PFSK-1 (cell line): ENCODE measurements around the gene CTDNEP1.

Source experiments
- FOXP2 ChIP-seq: optimal IDR thresholded peaks from 2 replicates; pipeline ENCODE3; 2011; ENCODE audit warnings: borderline replicate concordance, control low read depth, inconsistent platforms; ENCODE audit not compliant: insufficient read depth; ENCODE audit errors: extremely low read length, extremely low read depth
- POLR2AphosphoS5 ChIP-seq: IDR thresholded peaks from 2 replicates; pipeline ENCODE4 v1.6.1; 2012; ENCODE audit warnings: low read depth, mild to moderate bottlenecking, control low read depth, low read length, moderate library complexity
- SIN3A ChIP-seq: IDR thresholded peaks from 2 replicates; pipeline ENCODE4 v1.6.1; 2012; ENCODE audit warnings: mild to moderate bottlenecking, low read length, moderate library complexity, borderline replicate concordance; ENCODE audit not compliant: insufficient read depth
- TAF1 ChIP-seq: IDR thresholded peaks from 2 replicates; pipeline ENCODE4 v1.6.1; 2012; ENCODE audit warnings: low read length, control low read depth, borderline replicate concordance; ENCODE audit not compliant: insufficient read depth
- TF ChIP-seq, protein P1 (sequence below), 2 experiments: IDR thresholded peaks; 2 replicates each; pipeline versions ENCODE4 v1.6.1 to v1.8.0; 2011 to 2012; ENCODE audit warnings: low read depth in 2 of 2, low read length in 2 of 2, control low read depth in 1 of 2, inconsistent platforms in 1 of 2, mild to moderate bottlenecking in 1 of 2, moderate library complexity in 1 of 2; ENCODE audit not compliant: insufficient read depth in 1 of 2

Gene CTDNEP1

DNA sequence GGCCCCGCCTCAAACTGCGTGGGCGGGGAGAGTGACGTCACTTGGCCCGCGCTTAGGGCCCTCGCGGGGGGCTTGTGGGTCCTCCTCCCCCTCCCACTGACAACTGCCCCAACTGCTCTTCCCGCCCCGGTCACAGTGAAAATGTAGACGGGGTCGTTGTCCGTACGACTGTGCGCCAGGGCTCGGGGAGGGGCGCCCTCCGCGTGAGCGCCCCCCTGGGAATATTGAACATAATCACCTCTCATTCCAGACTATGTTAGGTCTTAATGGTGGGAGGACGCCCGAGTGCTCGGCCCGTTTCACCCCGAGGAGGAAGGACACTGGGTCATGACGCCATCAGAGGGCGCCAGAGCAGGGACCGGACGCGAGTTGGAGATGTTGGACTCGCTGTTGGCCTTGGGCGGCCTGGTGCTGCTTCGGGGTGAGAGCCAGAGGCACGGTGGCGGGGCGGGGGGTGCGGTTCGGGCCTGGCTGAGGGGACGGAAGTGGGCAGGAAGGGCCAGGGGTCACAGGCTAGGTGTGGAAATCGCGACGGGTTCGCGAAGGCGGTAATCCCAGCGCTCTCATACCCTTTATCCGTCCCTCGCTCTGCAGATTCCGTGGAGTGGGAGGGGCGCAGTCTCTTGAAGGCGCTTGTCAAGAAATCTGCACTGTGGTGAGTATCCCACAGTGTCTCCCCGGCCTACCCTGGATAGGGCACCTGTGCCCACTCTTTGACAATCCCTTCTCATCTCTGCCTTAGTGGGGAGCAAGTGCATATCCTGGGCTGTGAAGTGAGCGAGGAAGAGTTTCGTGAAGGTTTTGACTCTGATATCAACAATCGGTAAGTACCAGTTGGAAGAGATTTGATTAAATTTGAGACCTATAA is 876 bp upstream of the CTDNEP1 start, which contains the start of gene ELP5:
Gene ELP5, plus strand, starts transcription at position 40 of the 868 bp plus-strand sequence. Its CDS starts 336 bp downstream, at position 376.
- TF ChIP-seq TAF1 (peak; percentile 67; the same call in 1 of the 2 replicates), FOXP2 (peak; percentile 81), POLR2AphosphoS5 (no peak; the same call in 1 of the 2 replicates), SIN3A (0 out of 2 replicates have a peak, but pooled peaks have one; percentile 74)
- TF ChIP-seq, protein P1, sequence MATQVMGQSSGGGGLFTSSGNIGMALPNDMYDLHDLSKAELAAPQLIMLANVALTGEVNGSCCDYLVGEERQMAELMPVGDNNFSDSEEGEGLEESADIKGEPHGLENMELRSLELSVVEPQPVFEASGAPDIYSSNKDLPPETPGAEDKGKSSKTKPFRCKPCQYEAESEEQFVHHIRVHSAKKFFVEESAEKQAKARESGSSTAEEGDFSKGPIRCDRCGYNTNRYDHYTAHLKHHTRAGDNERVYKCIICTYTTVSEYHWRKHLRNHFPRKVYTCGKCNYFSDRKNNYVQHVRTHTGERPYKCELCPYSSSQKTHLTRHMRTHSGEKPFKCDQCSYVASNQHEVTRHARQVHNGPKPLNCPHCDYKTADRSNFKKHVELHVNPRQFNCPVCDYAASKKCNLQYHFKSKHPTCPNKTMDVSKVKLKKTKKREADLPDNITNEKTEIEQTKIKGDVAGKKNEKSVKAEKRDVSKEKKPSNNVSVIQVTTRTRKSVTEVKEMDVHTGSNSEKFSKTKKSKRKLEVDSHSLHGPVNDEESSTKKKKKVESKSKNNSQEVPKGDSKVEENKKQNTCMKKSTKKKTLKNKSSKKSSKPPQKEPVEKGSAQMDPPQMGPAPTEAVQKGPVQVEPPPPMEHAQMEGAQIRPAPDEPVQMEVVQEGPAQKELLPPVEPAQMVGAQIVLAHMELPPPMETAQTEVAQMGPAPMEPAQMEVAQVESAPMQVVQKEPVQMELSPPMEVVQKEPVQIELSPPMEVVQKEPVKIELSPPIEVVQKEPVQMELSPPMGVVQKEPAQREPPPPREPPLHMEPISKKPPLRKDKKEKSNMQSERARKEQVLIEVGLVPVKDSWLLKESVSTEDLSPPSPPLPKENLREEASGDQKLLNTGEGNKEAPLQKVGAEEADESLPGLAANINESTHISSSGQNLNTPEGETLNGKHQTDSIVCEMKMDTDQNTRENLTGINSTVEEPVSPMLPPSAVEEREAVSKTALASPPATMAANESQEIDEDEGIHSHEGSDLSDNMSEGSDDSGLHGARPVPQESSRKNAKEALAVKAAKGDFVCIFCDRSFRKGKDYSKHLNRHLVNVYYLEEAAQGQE (IDR thresholded peaks at IDR 0.05; ENCODE audit: insufficient read depth in 1 of 2, low read depth in 2 of 2, low read length in 2 of 2), result peak in 1 of 2 experiments; percentile 68; a peak in 2 of 4 replicates

GRCh38 chr17:7250695-7251627 is 573 bp downstream of the CTDNEP1 start:
- TF ChIP-seq SIN3A, result no peak
- TF ChIP-seq POLR2AphosphoS5, result no peak
- no peak for TF ChIP-seq TAF1
- no peak for TF ChIP-seq FOXP2
- TF ChIP-seq, protein P1 (IDR thresholded peaks at IDR 0.05; ENCODE audit: insufficient read depth in 1 of 2, low read depth in 2 of 2, low read length in 2 of 2), result no peak

GRCh38 chr17:7249830-7250229 is 1.7 kb downstream of the CTDNEP1 start:
- TF ChIP-seq TAF1 (no peak), POLR2AphosphoS5 (no peak), SIN3A (no peak), FOXP2 (no peak)
- TF ChIP-seq, protein P1 (IDR thresholded peaks at IDR 0.05; ENCODE audit: insufficient read depth in 1 of 2, low read depth in 2 of 2, low read length in 2 of 2), result no peak

- TF ChIP-seq SIN3A (no peak), FOXP2 (no peak), POLR2AphosphoS5 (no peak), TAF1 (no peak)
- TF ChIP-seq, protein P1 (IDR thresholded peaks at IDR 0.05; ENCODE audit: insufficient read depth in 1 of 2, low read depth in 2 of 2, low read length in 2 of 2), result no peak
These were observed 2.3 kb downstream of the CTDNEP1 start for GRCh38 chr17:7249214-7249613.
